GM12875 (cell line): ENCODE results near the gene CCDC183.
"Not testable (repeated sequence)": the region's sequence is repeated elsewhere in the genome, so short reads cannot be mapped to it uniquely, and the experiment has no call there.

Experiments used
- H3K4me3 ChIP-seq: one replicate; pipeline ENCODE4 v1.5.1; 2011; ENCODE audit warnings: low read depth, low read length, control low read depth
- TF ChIP-seq, protein P1 (sequence below): IDR thresholded peaks from 2 replicates; pipeline ENCODE4 v1.5.1; 2011; ENCODE audit warnings: low read depth, mild to moderate bottlenecking, control low read depth, inconsistent platforms, low read length, moderate library complexity, borderline replicate concordance; ENCODE audit not compliant: insufficient read depth

CCDC183 gene

DNA sequence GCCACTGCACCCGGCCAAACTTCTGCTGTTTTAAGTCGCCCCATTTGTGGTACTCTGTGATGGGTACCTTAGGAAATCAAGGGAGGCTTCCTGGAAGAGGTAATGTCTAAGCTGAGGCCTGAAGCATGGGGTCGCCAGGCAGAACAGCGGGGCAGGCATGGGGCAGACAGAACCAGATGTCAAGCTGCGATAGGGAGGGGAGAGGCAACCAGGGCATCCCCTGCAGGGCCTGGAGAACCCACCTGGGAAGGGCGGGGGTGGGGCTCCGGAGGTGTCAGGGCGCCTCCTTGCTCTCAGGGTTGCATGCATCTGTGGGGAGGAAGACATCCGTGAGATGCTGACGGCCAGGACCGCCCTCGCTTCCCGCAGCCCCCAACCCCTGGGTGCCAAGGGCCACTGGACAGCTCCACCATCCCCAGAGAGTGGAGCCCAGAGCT is 34.6 kb upstream of the CCDC183 start:
- TF ChIP-seq, protein P1, sequence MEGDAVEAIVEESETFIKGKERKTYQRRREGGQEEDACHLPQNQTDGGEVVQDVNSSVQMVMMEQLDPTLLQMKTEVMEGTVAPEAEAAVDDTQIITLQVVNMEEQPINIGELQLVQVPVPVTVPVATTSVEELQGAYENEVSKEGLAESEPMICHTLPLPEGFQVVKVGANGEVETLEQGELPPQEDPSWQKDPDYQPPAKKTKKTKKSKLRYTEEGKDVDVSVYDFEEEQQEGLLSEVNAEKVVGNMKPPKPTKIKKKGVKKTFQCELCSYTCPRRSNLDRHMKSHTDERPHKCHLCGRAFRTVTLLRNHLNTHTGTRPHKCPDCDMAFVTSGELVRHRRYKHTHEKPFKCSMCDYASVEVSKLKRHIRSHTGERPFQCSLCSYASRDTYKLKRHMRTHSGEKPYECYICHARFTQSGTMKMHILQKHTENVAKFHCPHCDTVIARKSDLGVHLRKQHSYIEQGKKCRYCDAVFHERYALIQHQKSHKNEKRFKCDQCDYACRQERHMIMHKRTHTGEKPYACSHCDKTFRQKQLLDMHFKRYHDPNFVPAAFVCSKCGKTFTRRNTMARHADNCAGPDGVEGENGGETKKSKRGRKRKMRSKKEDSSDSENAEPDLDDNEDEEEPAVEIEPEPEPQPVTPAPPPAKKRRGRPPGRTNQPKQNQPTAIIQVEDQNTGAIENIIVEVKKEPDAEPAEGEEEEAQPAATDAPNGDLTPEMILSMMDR: no peak
- no peak overlapping the region for H3K4me3 ChIP-seq

DNA sequence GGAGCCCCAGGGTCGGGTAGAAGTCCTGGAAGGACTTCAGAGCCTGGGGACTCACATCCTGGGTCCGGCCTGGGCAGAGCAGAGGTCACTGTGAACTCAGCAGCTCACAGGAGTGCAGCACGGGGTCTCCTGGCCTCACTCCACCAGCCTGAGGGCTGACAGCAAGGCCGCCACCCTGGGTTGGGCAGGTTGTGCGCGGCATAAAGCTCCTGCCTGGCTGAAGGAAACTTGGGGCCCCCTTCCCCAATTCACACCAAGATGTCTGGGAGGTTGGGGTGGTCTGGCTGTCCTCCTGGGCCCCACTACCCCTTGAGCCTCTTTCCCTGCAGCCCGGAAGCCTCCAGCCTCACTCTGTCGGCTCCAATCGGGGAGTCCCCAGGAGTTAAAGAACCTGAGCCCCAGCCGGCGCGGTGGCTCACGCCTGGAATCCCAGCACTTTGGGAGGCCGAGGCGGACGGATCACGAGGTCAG is 33.9 kb upstream of the CCDC183 start:
- TF ChIP-seq, protein P1: no peak
- H3K4me3 ChIP-seq: no peak overlapping the region

DNA sequence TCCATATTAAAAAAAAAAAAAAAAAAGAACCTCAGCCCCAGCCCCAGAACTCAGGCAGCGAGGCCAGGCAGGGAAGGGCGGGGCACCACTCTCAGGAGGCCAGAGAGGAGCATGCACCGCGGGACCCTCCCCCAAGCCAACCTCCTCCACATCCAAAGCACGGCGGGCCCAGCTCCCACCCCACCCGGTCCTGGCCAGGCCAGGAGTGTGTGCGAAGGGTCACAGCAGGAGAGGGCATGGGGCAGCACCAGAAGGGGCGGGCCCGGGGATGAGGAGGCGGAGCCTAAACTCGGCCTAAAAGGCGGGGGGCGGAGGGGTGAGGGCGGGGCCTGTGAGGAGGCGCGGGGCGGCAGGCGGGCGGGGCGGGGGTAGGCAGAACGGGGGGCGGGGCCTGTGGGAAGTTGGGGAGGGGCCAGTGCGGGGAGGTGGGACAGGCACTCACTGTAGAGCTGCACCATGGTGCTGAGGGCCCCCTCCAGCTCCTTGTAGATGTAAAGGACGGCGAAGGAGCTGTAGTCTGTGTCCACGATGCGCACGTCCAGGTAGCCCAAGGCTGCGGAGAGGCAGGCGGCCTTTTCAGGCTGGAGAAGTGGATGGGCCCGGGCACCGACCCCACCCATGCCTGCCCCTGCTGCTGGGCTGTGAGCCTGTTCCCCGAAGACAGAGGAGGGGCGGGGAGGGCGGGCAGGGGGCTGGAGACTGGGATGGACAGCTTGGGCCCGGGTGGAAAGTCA is 33.1 kb upstream of the CCDC183 start:
- H3K4me3 ChIP-seq: no peak overlapping the region
- TF ChIP-seq, protein P1: no peak

DNA sequence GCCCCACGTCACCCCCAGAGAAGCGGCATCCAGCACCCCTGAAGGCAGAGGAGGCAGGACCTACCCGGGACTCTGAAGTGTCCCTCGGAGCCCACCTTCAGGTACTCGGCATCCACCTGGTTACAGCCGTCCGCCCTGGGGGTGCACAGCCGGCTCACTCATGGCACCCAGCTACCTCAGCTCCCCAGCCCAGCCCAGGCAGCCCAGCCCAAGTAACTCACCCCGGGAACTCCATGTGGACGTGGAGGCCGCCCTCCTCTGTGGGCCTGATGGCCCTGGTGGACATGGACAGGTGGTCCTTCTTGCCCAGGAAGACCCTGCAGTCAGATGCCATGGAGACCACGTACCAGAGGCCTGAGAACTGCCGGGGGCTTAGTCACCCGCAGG is 32.5 kb upstream of the CCDC183 start:
- TF ChIP-seq, protein P1: no peak
- no peak overlapping the region for H3K4me3 ChIP-seq

DNA sequence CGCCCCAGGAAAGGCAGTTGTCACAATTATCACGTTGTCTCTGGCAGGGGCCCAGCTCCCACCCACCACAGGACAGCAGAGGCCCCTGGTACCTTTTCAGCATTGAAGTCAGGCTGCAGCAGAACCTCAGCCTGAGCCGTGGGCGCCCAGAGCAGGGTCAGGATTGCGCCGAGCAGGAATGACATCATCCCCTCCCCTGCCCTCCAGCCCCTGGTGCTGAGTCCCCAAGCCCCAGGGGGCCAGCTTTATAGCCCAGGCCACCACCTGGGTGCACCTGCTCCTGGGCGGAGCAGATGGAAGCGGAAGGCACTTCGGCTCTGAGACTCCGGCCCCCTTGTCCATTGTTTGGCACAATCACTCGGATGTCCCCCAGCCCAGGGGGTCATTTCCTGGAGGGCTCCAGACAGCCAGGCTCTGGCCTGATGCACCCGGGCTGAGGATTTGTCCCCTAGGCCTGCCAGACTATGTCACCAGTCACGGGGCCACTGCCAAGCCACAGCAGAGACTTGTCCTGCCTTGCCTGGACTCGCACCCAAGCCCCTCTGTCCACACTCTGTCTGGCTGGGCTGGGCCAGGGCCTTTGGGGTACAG is 31.7 kb upstream of the CCDC183 start, which contains the start of gene LCN15:
Gene LCN15, minus strand, starts transcription at position 218 of the 591 bp plus-strand sequence. Its CDS starts 30 bp downstream, at position 188.
- H3K4me3 ChIP-seq: no peak within 1 kb of the TSS
- TF ChIP-seq, protein P1: no peak

DNA sequence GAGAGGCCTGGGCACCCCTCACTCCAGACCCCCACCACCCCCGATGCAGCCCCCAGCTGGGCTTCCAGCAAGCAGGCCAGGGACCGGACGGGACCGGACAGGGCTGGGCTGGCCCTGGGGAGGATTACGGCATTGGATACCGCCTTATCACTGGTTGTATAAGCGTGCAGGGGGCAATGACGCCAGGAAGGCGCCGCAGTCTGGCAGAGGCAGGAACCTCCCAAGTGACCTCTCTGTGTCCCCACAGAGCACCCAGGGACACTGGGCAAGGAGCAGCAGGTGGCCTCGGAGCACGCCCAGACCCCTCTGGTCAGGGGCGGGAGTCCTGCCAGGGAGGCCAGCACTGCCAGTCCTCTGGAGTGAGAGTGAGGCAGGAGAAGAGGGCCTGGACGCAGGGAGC is 31.1 kb upstream of the CCDC183 start:
- no peak overlapping the region for H3K4me3 ChIP-seq

DNA sequence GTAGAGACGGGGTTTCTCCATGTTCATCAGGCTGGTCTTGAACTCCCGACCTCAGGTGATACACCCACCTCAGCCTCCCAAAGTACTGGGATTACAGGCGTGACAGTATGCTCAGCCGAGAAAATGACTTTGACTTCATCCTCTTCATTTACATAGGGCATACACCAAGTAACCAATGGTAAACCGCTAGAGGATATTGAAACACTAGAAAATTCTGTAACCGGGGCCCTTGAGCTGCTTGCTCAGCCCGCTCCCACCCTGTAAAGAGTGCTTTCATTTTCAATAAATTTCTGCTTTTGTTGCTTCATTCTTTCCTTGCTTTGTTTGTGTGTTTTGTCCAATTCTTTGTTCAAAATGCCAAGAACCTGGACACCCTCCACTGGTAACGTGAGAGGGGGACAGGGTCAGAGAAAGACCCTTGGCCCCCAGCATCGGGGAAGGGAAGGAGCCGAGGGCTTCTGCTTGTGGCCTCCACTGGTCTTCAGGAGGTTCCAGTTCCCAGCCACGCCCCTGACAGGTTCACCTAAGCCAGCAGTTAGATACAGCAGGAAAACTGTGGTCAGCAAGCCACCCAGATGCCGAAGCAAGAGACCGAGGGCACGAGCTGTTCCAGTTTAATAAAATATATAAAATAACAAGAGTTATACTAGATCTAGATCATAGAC is 30.3 kb upstream of the CCDC183 start:
- peak overlapping the region; percentile 31 for H3K4me3 ChIP-seq

More for the DNA sequence above, 31.1 kb upstream of the CCDC183 start:
- TF ChIP-seq, protein P1: no peak

DNA sequence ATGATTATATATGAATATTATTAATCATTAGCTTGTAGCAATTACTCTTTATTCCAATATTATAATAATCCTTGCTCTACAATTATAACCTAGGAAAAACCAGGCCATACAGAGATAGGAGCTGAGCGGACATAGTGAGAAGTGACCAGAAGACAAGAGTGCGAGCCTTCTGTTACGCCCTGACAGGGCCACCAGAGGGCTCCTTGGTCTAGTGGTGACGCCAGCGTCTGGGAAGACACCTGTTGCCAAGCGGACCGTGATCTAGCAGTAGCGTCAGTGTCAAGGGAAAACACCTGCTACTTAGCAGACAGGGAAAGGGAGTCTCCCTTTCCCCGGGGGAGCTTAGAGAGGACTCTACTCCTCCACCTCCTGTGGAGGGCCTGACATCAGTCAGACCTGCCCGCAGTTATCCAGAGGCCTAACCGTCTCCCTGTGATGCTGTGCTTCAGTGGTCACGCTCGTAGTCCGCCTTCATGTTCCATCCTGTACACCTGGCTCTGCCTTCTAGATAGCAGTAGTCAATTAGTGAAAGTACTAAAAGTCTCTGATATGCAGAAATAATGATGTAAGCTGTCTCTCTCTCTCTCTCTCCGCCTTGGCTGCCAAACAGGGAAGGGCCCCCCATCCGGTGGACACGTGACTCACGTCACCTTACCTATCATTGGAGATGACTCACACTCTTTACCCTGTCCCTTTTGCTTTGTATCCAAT is 29.6 kb upstream of the CCDC183 start:
- not testable (repeated sequence) for H3K4me3 ChIP-seq
